Activated T-cell treated with anti-CD3 and anti-CD28 coated beads, Interleukin-2, amount 50 U/mL, for 24 hours (primary cell): ENCODE measurements around the gene PIP5KL1.

Experiments used
- DNase-seq: peaks from one replicate; pipeline ENCODE4 v3.0.0-alpha.2; 2020
- H3K27ac Mint-ChIP-seq: 2 replicates; pipeline ENCODE4 v1.8.0; 2020; ENCODE audit warnings: mild to moderate bottlenecking, mixed read lengths
- H3K27me3 Mint-ChIP-seq: 2 replicates; pipeline ENCODE4 v1.8.0; 2020; ENCODE audit warnings: mixed read lengths
- H3K36me3 Mint-ChIP-seq: 2 replicates; pipeline ENCODE4 v1.8.0; 2020; ENCODE audit warnings: low read depth, mixed read lengths
- H3K4me1 Mint-ChIP-seq: 2 replicates; pipeline ENCODE4 v1.8.0; 2020; ENCODE audit warnings: low read depth, mixed read lengths
- H3K4me3 Mint-ChIP-seq: 2 replicates; pipeline ENCODE4 v1.8.0; 2020; ENCODE audit warnings: mild to moderate bottlenecking, moderate library complexity, mixed read lengths
- H3K9me3 Mint-ChIP-seq: 2 replicates; pipeline ENCODE4 v1.8.0; 2020; ENCODE audit warnings: mixed read lengths

Gene PIP5KL1

GRCh38 chr9:127909839-127910273 is 20.7 kb downstream of the PIP5KL1 start:
- Mint-ChIP-seq H3K4me3 (no peak overlapping the region), H3K4me1 (peaks cover 59% of the 10 kb centered on the region), H3K36me3 (peaks cover 67% of the 10 kb centered on the region), H3K9me3 (no peaks in the 10 kb centered on the region), H3K27me3 (no peaks in the 10 kb centered on the region), H3K27ac (peak overlapping the region; percentile 59)
- no peak for DNase-seq

- no peak for DNase-seq
- peaks cover 66% of the 10 kb centered on the region for H3K4me1 Mint-ChIP-seq
- no peaks in the 10 kb centered on the region for H3K27me3 Mint-ChIP-seq
- H3K9me3 Mint-ChIP-seq, result no peaks in the 10 kb centered on the region
- H3K4me3 Mint-ChIP-seq, result no peak overlapping the region
- H3K27ac Mint-ChIP-seq, result peak overlapping the region; percentile 55
- H3K36me3 Mint-ChIP-seq, result peaks cover 65% of the 10 kb centered on the region
Observed at GRCh38 chr9:127908660-127908926, 22.0 kb downstream of the PIP5KL1 start.

- DNase-seq, result no peak
- Mint-ChIP-seq H3K27ac (peak overlapping the region; percentile 99), H3K27me3 (no peaks in the 10 kb centered on the region), H3K9me3 (no peaks in the 10 kb centered on the region), H3K4me3 (no peak overlapping the region), H3K36me3 (peaks cover 63% of the 10 kb centered on the region), H3K4me1 (peaks cover 71% of the 10 kb centered on the region)
Observed at GRCh38 chr9:127907867-127908659, 22.5 kb downstream of the PIP5KL1 start.

GRCh38 chr9:127905788-127906191 is 24.8 kb downstream of the PIP5KL1 start:
- peak overlapping the region; percentile 85 for H3K4me3 Mint-ChIP-seq
- peaks cover 40% of the 10 kb centered on the region for H3K36me3 Mint-ChIP-seq
- H3K4me1 Mint-ChIP-seq, result peaks cover 56% of the 10 kb centered on the region
- peak; percentile 76 for DNase-seq
- no peaks in the 10 kb centered on the region for H3K9me3 Mint-ChIP-seq
- peak overlapping the region; percentile 99 for H3K27ac Mint-ChIP-seq
- H3K27me3 Mint-ChIP-seq, result no peaks in the 10 kb centered on the region

- DNase-seq, result peak; percentile 71
- Mint-ChIP-seq H3K27me3 (no peaks in the 10 kb centered on the region), H3K9me3 (no peaks in the 10 kb centered on the region), H3K4me3 (peak overlapping the region; percentile 85), H3K4me1 (peaks cover 52% of the 10 kb centered on the region), H3K27ac (peak overlapping the region; percentile 99), H3K36me3 (peaks cover 34% of the 10 kb centered on the region)
Observed at GRCh38 chr9:127905004-127905728, 25.4 kb downstream of the PIP5KL1 start.

- Mint-ChIP-seq H3K27ac (peak overlapping the region; percentile 99), H3K36me3 (peaks cover 33% of the 10 kb centered on the region), H3K27me3 (no peaks in the 10 kb centered on the region), H3K4me1 (peaks cover 56% of the 10 kb centered on the region), H3K9me3 (no peaks in the 10 kb centered on the region), H3K4me3 (peak overlapping the region; percentile 85)
- no peak for DNase-seq
Observed at GRCh38 chr9:127904561-127905003, 26.0 kb downstream of the PIP5KL1 start.

- Mint-ChIP-seq H3K27me3 (no peaks in the 10 kb centered on the region), H3K9me3 (no peaks in the 10 kb centered on the region), H3K27ac (peak overlapping the region; percentile 99), H3K4me3 (peak overlapping the region; percentile 85), H3K4me1 (peaks cover 56% of the 10 kb centered on the region), H3K36me3 (peaks cover 28% of the 10 kb centered on the region)
- peak; percentile 86 for DNase-seq
Observed at GRCh38 chr9:127903557-127904475, 26.8 kb downstream of the PIP5KL1 start.

- peaks cover 44% of the 10 kb centered on the region for H3K36me3 Mint-ChIP-seq
- DNase-seq, result peak; percentile 87
- H3K4me3 Mint-ChIP-seq, result peak within 1 kb of the TSS; percentile 84
- H3K9me3 Mint-ChIP-seq, result no peaks in the 10 kb centered on the region
- H3K4me1 Mint-ChIP-seq, result peaks cover 41% of the 10 kb centered on the region
- H3K27me3 Mint-ChIP-seq, result no peaks in the 10 kb centered on the region
- H3K27ac Mint-ChIP-seq, result peak within 1 kb of the TSS; percentile 88
Observed at GRCh38 chr9:127899128-127899943, 31.2 kb downstream of the PIP5KL1 start, which contains the start of gene ST6GALNAC6. Gene ST6GALNAC6 (minus strand): TSS chr9:127899603. CDS start chr9:127897981, 1,622 bp downstream.

GRCh38 chr9:127898433-127899127 is 32.0 kb downstream of the PIP5KL1 start:
- Mint-ChIP-seq H3K27me3 (no peaks in the 10 kb centered on the region), H3K36me3 (peaks cover 47% of the 10 kb centered on the region), H3K9me3 (no peaks in the 10 kb centered on the region), H3K4me3 (peak overlapping the region; percentile 84), H3K27ac (peak overlapping the region; percentile 87), H3K4me1 (peaks cover 35% of the 10 kb centered on the region)
- DNase-seq, result peak; percentile 60

- Mint-ChIP-seq H3K36me3 (peaks cover 59% of the 10 kb centered on the region), H3K4me1 (peaks cover 32% of the 10 kb centered on the region), H3K9me3 (no peaks in the 10 kb centered on the region), H3K27ac (peak overlapping the region; percentile 33), H3K4me3 (peak overlapping the region; percentile 54), H3K27me3 (no peaks in the 10 kb centered on the region)
- DNase-seq, result peak; percentile 59
Observed at GRCh38 chr9:127897193-127897692, 33.3 kb downstream of the PIP5KL1 start.

GRCh38 chr9:127896395-127897192 is 34.0 kb downstream of the PIP5KL1 start:
- H3K4me1 Mint-ChIP-seq, result peaks cover 29% of the 10 kb centered on the region
- H3K27me3 Mint-ChIP-seq, result no peaks in the 10 kb centered on the region
- no peak for DNase-seq
- no peaks in the 10 kb centered on the region for H3K9me3 Mint-ChIP-seq
- peaks cover 62% of the 10 kb centered on the region for H3K36me3 Mint-ChIP-seq
- peak overlapping the region; percentile 63 for H3K27ac Mint-ChIP-seq
- H3K4me3 Mint-ChIP-seq, result no peak overlapping the region

GRCh38 chr9:127895811-127896210 is 34.8 kb downstream of the PIP5KL1 start:
- no peak for DNase-seq
- H3K27me3 Mint-ChIP-seq, result no peaks in the 10 kb centered on the region
- H3K36me3 Mint-ChIP-seq, result peaks cover 69% of the 10 kb centered on the region
- peaks cover 27% of the 10 kb centered on the region for H3K4me1 Mint-ChIP-seq
- no peak overlapping the region for H3K27ac Mint-ChIP-seq
- H3K9me3 Mint-ChIP-seq, result no peaks in the 10 kb centered on the region
- H3K4me3 Mint-ChIP-seq, result no peak overlapping the region
